Left lung (tissue), 10 donors: ENCODE data around the gene KEL. TPM values are rescaled to one million over a fixed set of nuclear protein-coding genes. Genes with fewer than 3 reads are reported as not detected.

Source experiments
- ATAC-seq: fragments of 200-7000 bp; cut with Tn5 transposase; one replicate; pipeline ENCODE4 v1.9.1; 2020; ENCODE audit warnings: moderate library complexity
- DNase-seq, 4 donors: peaks; one replicate each; pipeline ENCODE4 v3.0.0-alpha.2; 2013 to 2020
- H3K27ac ChIP-seq, 2 donors: fragments of 200-600 bp; sonication (generic) in 1 of 2; one replicate each; pipeline versions ENCODE4 v1.5.0 to v1.8.0; 2020 to 2021
- H3K27me3 ChIP-seq, 2 donors: fragments of 200-600 bp; sonication (generic) in 1 of 2; one replicate each; pipeline versions ENCODE4 v1.5.0 to v1.8.0; 2020 to 2021
- H3K36me3 ChIP-seq, 2 donors: fragments of 200-600 bp; sonication (generic) in 1 of 2; one replicate each; pipeline versions ENCODE4 v1.5.0 to v1.8.0; 2020 to 2021
- H3K4me1 ChIP-seq, 2 donors: fragments of 200-600 bp; one replicate each; pipeline ENCODE4 v1.8.0; 2021
- H3K4me3 ChIP-seq, 2 donors: fragments of 200-600 bp; sonication (generic) in 1 of 2; one replicate each; pipeline versions ENCODE4 v1.5.0 to v1.8.0; 2020 to 2021; ENCODE audit warnings: mild to moderate bottlenecking in 1 of 2
- H3K9me3 ChIP-seq, 2 donors: fragments of 200-600 bp; sonication (generic) in 1 of 2; one replicate each; pipeline versions ENCODE4 v1.5.0 to v1.8.0; 2020 to 2021
- intact Hi-C, 2 donors: fragments of 100-400 bp; cut with DNase I; formaldehyde crosslinking; loops; one replicate each; pipeline versions ENCODE4 v1.11.2 to v1.14.2; 2022
- polyA plus RNA-seq, 6 donors: library from polyadenylated mRNA; unstranded; fragments of 120-200 nt; gene quantifications; one replicate each; pipeline ENCODE4 v1.2.1, GENCODE V29; 2013; ENCODE audit not compliant: insufficient read length in 6 of 6
- total RNA-seq, 2 donors: library from RNA; stranded (reverse); fragmentation: NEBNext Ultra II Directional; extraction: Animal tissue kit (Norgen Biotek cat#: 25700); gene quantifications; one replicate each; pipeline ENCODE4 v1.2.1, GENCODE V29; 2021
- TF ChIP-seq, protein P1 (sequence below), 2 donors: fragments of 200-600 bp; sonication (generic) in 1 of 2; IDR thresholded peaks; one replicate each; pipeline versions ENCODE4 v1.5.0 to v1.8.0; 2021; ENCODE audit warnings: antibody characterized with exemption in 2 of 2
- donor health status: DM: no; HTN: yes; CAD: no.
- donor health status: DM: no; HTN: no; CAD: no.

KEL gene
- total and polyA plus RNA-seq, 8 donors = 0.58 to 3.1 (median 1.9) TPM

- TF ChIP-seq, protein P1, sequence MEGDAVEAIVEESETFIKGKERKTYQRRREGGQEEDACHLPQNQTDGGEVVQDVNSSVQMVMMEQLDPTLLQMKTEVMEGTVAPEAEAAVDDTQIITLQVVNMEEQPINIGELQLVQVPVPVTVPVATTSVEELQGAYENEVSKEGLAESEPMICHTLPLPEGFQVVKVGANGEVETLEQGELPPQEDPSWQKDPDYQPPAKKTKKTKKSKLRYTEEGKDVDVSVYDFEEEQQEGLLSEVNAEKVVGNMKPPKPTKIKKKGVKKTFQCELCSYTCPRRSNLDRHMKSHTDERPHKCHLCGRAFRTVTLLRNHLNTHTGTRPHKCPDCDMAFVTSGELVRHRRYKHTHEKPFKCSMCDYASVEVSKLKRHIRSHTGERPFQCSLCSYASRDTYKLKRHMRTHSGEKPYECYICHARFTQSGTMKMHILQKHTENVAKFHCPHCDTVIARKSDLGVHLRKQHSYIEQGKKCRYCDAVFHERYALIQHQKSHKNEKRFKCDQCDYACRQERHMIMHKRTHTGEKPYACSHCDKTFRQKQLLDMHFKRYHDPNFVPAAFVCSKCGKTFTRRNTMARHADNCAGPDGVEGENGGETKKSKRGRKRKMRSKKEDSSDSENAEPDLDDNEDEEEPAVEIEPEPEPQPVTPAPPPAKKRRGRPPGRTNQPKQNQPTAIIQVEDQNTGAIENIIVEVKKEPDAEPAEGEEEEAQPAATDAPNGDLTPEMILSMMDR (IDR thresholded peaks at IDR 0.05) = no peak
- H3K4me3 ChIP-seq = no peak overlapping the region
- ATAC-seq (no peak), DNase-seq (no peak)
- no peaks in the 10 kb centered on the region for H3K4me1 ChIP-seq
- H3K36me3 ChIP-seq = no peaks in the 10 kb centered on the region
- no peak overlapping the region for H3K27ac ChIP-seq
- no peaks in the 10 kb centered on the region for H3K27me3 ChIP-seq
- H3K9me3 ChIP-seq = no peaks in the 10 kb centered on the region
- intact Hi-C loops = no loop called here
These were observed 19.4 kb downstream of the KEL start for GRCh38 chr7:142942746-142943145.

DNA sequence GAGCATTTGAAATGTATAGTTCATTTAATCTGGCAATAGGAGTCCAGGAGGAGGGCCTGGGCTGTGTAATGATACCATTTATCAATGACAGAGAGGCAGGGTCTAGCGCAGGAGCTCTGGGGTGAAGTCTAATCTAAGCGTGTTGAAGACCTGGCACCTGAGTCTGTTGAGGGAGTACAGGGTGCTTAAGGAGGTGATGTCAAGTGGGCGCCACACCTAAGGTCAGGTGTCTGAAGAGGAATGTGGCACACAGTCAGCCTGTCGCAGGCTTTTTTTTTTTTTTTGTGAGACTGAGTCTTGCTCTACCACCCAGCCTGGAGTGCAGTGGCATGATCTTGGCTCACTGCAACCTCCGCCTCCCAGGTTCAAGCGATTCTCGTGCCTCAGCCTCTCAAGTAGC, 20.6 kb downstream of the KEL start:
- ATAC-seq (peak; percentile 64), DNase-seq (no peak)
- no peak overlapping the region for H3K27ac ChIP-seq
- no peaks in the 10 kb centered on the region for H3K27me3 ChIP-seq
- H3K9me3 ChIP-seq = no peaks in the 10 kb centered on the region
- H3K4me3 ChIP-seq = no peak overlapping the region
- H3K4me1 ChIP-seq = no peaks in the 10 kb centered on the region
- TF ChIP-seq, protein P1 (IDR thresholded peaks at IDR 0.05) = no peak
- no peaks in the 10 kb centered on the region for H3K36me3 ChIP-seq
- intact Hi-C loops = no loop called here

GRCh38 chr7:142940966-142941535, 21.1 kb downstream of the KEL start:
- no peak for ATAC-seq
- TF ChIP-seq, protein P1 (IDR thresholded peaks at IDR 0.05) = no peak
- peak in 2 of 4 donors; percentile 18 to 22 for DNase-seq
- Histone ChIP-seq H3K4me3 (no peak overlapping the region), H3K4me1 (no peaks in the 10 kb centered on the region), H3K36me3 (no peaks in the 10 kb centered on the region), H3K27ac (no peak overlapping the region), H3K27me3 (no peaks in the 10 kb centered on the region), H3K9me3 (no peaks in the 10 kb centered on the region)
- intact Hi-C loops = no loop called here

DNA sequence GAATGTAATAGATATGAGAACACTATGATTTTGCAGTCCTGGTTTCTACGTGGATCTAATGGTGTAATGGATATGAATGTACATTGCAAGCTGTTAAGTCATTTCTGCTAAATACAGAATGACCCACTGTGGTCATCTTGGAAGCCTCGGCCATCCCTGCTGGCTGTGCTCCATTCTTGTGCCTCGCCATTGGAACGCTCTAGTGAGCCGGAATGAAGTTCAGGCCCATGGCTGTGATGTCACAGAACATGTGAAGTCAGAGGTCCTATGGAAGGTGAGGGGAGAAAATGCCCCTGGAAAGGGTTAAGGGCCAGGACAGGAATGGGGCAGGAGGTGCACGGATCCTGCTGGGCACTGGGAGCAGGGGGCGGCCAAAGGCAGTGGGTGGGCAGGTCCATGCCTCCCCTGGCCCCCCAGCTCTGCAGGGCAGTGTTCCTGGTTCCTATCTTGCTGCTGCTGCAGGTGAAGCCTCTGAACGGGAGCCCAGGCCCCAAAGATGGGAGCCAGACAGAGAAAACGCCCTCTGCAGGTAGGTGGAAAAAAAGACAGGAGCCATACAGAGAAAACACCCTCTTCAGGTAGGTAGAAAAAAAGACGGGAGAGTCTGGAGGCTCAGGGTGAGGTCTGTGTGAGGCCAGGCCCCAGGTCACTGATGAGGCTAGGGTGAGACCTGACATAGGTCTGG, 22.8 kb downstream of the KEL start, which contains the start of gene LLCFC1:
Gene LLCFC1 (plus strand): TSS at position 259 of the 685 bp plus-strand sequence. CDS start 138 bp downstream, at position 397.
- Histone ChIP-seq H3K9me3 (no peaks in the 10 kb centered on the region), H3K4me1 (no peaks in the 10 kb centered on the region), H3K27me3 (no peaks in the 10 kb centered on the region), H3K27ac (no peak within 1 kb of the TSS), H3K36me3 (no peaks in the 10 kb centered on the region), H3K4me3 (no peak within 1 kb of the TSS)
- TF ChIP-seq, protein P1 (IDR thresholded peaks at IDR 0.05) = no peak
- intact Hi-C loops = no loop called here
- no peak for DNase-seq
- ATAC-seq = peak; percentile 25

DNA sequence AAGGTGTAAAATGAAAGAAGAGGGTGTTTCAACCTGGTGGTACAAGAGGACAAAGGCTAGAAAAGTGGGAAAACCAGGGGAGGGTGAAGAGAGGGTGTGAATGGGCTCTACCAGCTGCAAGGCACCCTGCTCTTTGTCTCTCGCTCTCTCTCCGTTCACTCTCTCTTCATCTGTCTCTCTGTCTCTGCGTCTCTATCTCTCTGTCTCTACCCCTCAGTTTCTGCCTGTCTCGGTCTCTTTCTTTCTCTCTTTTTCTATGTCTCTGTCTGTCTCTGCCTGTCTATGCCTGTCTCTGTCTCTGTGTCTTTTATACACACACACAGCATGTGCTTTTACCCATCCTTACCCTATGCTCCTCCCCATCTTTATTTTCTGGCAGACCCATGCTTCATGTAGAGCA, 23.6 kb downstream of the KEL start:
- Histone ChIP-seq H3K4me3 (no peak overlapping the region), H3K36me3 (no peaks in the 10 kb centered on the region), H3K9me3 (no peaks in the 10 kb centered on the region), H3K27ac (no peak overlapping the region), H3K27me3 (no peaks in the 10 kb centered on the region), H3K4me1 (no peaks in the 10 kb centered on the region)
- ATAC-seq (no peak), DNase-seq (no peak)
- intact Hi-C loops = no loop called here
- TF ChIP-seq, protein P1 (IDR thresholded peaks at IDR 0.05) = no peak
